H1 (cell line): ENCODE measurements around the gene NRXN2. TPM values are rescaled to one million over a fixed set of nuclear protein-coding genes. Genes with fewer than 3 reads are reported as not detected.
A peak's percentile ranks its signal among the peaks of the same experiment; 100 is the strongest.

ENCODE experiments used
- CTCF ChIA-PET: fragments of 300-600 bp; sonication (Branson Sonifier 250); formaldehyde crosslinking; loops from one replicate; lab custom pipeline; 2021; ENCODE audit not compliant: partially characterized antibody; lab: Charles Lee
- POLR2A ChIA-PET: fragments of 300-600 bp; sonication (Branson Sonifier 250); formaldehyde crosslinking; loops from one replicate; lab custom pipeline; 2021; ENCODE audit warnings: inconsistent platforms; ENCODE audit not compliant: partially characterized antibody; lab: Charles Lee
- DNase-seq, 2 experiments: peaks; one replicate each; pipeline versions ENCODE4 v3.0.0 to v3.0.0-alpha.2; 2010 to 2022; ENCODE audit warnings: low spot score in 2 of 2, low read depth in 1 of 2, mixed read lengths in 1 of 2
- FAIRE-seq: peaks from 2 replicates; lab custom pipeline; 2011; peaks lifted over from hg19 to GRCh38; lab: Jason Lieb, UNC
- H2AFZ ChIP-seq: 2 replicates; pipeline ENCODE4 v1.8.1; 2012; ENCODE audit warnings: low read length, inconsistent platforms
- H2AK5ac ChIP-seq: 2 replicates; pipeline ENCODE4 v1.6.1; 2013; ENCODE audit warnings: low read depth, low read length
- H2BK120ac ChIP-seq: replicated peaks from 2 replicates; pipeline ENCODE3; 2013; ENCODE audit warnings: low read depth, low read length, inconsistent platforms
- H2BK12ac ChIP-seq: 2 replicates; pipeline ENCODE4 v1.6.1; 2013; ENCODE audit warnings: low read depth, low read length
- H2BK15ac ChIP-seq: 2 replicates; pipeline ENCODE4 v1.6.1; 2013; ENCODE audit warnings: low read length
- H2BK20ac ChIP-seq: 2 replicates; pipeline ENCODE4 v1.6.1; 2013; ENCODE audit warnings: low read length
- H2BK5ac ChIP-seq: 2 replicates; pipeline ENCODE4 v1.6.1; 2013; ENCODE audit warnings: low read depth, low read length
- H3K14ac ChIP-seq: 2 replicates; pipeline ENCODE4 v1.6.1; 2013; ENCODE audit warnings: inconsistent platforms; ENCODE audit not compliant: insufficient read length
- H3K18ac ChIP-seq: 2 replicates; pipeline ENCODE4 v1.6.1; 2013; ENCODE audit warnings: low read length; ENCODE audit errors: extremely low read depth
- H3K23ac ChIP-seq: 2 replicates; pipeline ENCODE4 v1.6.1; 2013; ENCODE audit warnings: inconsistent platforms; ENCODE audit not compliant: insufficient read length
- H3K23me2 ChIP-seq: 2 replicates; pipeline ENCODE4 v1.6.1; 2013; ENCODE audit warnings: low read depth, low read length
- H3K27ac ChIP-seq: 2 replicates; pipeline ENCODE4 v1.6.1; 2011; ENCODE audit warnings: low read depth, low read length, inconsistent platforms
- H3K27me3 ChIP-seq, 4 experiments: replicated peaks in 1 of 4; 1 replicate in 1 of 4; 2 replicates in 3 of 4; pipeline versions ENCODE4 v1.6.1 to v1.8.1; 2011 to 2013; ENCODE audit warnings: low read length in 3 of 4, mild to moderate bottlenecking in 3 of 4, inconsistent platforms in 2 of 4, mixed read lengths in 2 of 4, moderate library complexity in 1 of 4; ENCODE audit not compliant: control insufficient read depth in 3 of 4, insufficient read depth in 3 of 4; ENCODE audit errors: extremely low read depth in 1 of 4
- H3K36me3 ChIP-seq, 4 experiments: 2 replicates each; pipeline versions ENCODE4 v1.6.1 to v1.8.1; 2011 to 2013; ENCODE audit warnings: mild to moderate bottlenecking in 4 of 4, low read length in 3 of 4, moderate library complexity in 2 of 4, control low read depth in 1 of 4, inconsistent platforms in 1 of 4; ENCODE audit not compliant: insufficient read depth in 4 of 4, control insufficient read depth in 2 of 4
- H3K4ac ChIP-seq: replicated peaks from 2 replicates; pipeline ENCODE3; 2013; ENCODE audit warnings: low read length, low read depth, mixed read lengths, inconsistent platforms; ENCODE audit not compliant: insufficient read length
- H3K4me1 ChIP-seq, 4 experiments: replicated peaks in 1 of 4; 1 replicate in 1 of 4; 2 replicates in 3 of 4; pipeline versions ENCODE4 v1.6.1 to v1.8.1; 2011 to 2013; ENCODE audit warnings: low read length in 3 of 4, inconsistent platforms in 2 of 4, mixed read lengths in 1 of 4; ENCODE audit not compliant: insufficient read depth in 4 of 4, control insufficient read depth in 3 of 4
- H3K4me2 ChIP-seq, 2 experiments: 2 replicates each; pipeline versions ENCODE4 v1.6.1 to v1.8.1; 2011 to 2013; ENCODE audit warnings: low read depth in 2 of 2, low read length in 2 of 2, control low read depth in 1 of 2, inconsistent platforms in 1 of 2, mild to moderate bottlenecking in 1 of 2; ENCODE audit not compliant: insufficient read depth in 1 of 2
- H3K4me3 ChIP-seq, 4 experiments: fragments of 200-600, 300-600 bp in 1 of 4; sonication (generic), shearing (Covaris generic), sonication (Bioruptor Twin) in 1 of 4; 2 replicates each; pipeline versions ENCODE4 v1.5.1 to v1.8.1; 2011 to 2016; ENCODE audit warnings: low read length in 4 of 4, low read depth in 3 of 4, control low read depth in 2 of 4, inconsistent platforms in 2 of 4, mild to moderate bottlenecking in 2 of 4, mixed read lengths in 1 of 4, moderate library complexity in 1 of 4; ENCODE audit not compliant: insufficient read depth in 2 of 4; ENCODE audit errors: extremely low read depth in 1 of 4
- H3K56ac ChIP-seq: replicated peaks from 2 replicates; pipeline ENCODE3; 2013; ENCODE audit warnings: low read depth, mild to moderate bottlenecking, mixed read lengths, low read length, inconsistent platforms; ENCODE audit not compliant: insufficient read length
- H3K79me1 ChIP-seq: 2 replicates; pipeline ENCODE4 v1.6.1; 2013; ENCODE audit warnings: low read depth, low read length, control low read depth
- H3K79me2 ChIP-seq, 2 experiments: 2 replicates each; pipeline versions ENCODE4 v1.6.1 to v1.8.1; 2012 to 2013; ENCODE audit warnings: low read length in 2 of 2, mild to moderate bottlenecking in 2 of 2, inconsistent platforms in 1 of 2; ENCODE audit not compliant: insufficient read depth in 2 of 2, control insufficient read depth in 1 of 2
- H3K9ac ChIP-seq, 4 experiments: replicated peaks in 1 of 4; 1 replicate in 1 of 4; 2 replicates in 3 of 4; pipeline versions ENCODE4 v1.6.1 to v1.8.1; 2011 to 2013; ENCODE audit warnings: low read depth in 3 of 4, low read length in 3 of 4, control low read depth in 2 of 4, mild to moderate bottlenecking in 2 of 4, moderate library complexity in 2 of 4, inconsistent platforms in 1 of 4; ENCODE audit errors: extremely low read depth in 1 of 4
- H3K9me3 ChIP-seq, 2 experiments: 2 replicates each; pipeline versions ENCODE4 v1.6.1 to v1.8.1; 2012 to 2013; ENCODE audit warnings: mild to moderate bottlenecking in 2 of 2, moderate library complexity in 2 of 2, control low read depth in 1 of 2, inconsistent platforms in 1 of 2, low read depth in 1 of 2, low read length in 1 of 2, mixed read lengths in 1 of 2; ENCODE audit not compliant: insufficient read depth in 2 of 2
- H4K20me1 ChIP-seq, 2 experiments: replicated peaks in 1 of 2; 2 replicates each; pipeline versions ENCODE3 to v1.8.1; 2011 to 2013; ENCODE audit warnings: inconsistent platforms in 2 of 2, low read length in 2 of 2, mild to moderate bottlenecking in 1 of 2; ENCODE audit not compliant: insufficient read depth in 2 of 2, control insufficient read depth in 1 of 2
- H4K5ac ChIP-seq: 2 replicates; pipeline ENCODE4 v1.6.1; 2013; ENCODE audit warnings: low read length, low read depth, mixed read lengths, inconsistent platforms; ENCODE audit not compliant: insufficient read length
- H4K8ac ChIP-seq: 2 replicates; pipeline ENCODE4 v1.8.0; 2013; ENCODE audit warnings: mild to moderate bottlenecking, moderate library complexity, low read length, inconsistent platforms; ENCODE audit not compliant: insufficient read depth; ENCODE audit errors: extremely low read depth
- H4K91ac ChIP-seq: replicated peaks from 2 replicates; pipeline ENCODE3; 2013; ENCODE audit warnings: low read length, mixed read lengths, inconsistent platforms; ENCODE audit not compliant: insufficient read length
- KDM4A ChIP-seq: IDR thresholded peaks from one replicate; pipeline ENCODE4 v1.7.1; 2012; ENCODE audit warnings: low read depth, mild to moderate bottlenecking, moderate library complexity, low read length, inconsistent platforms; ENCODE audit not compliant: severe bottlenecking
- TAF1 ChIP-seq: IDR thresholded peaks from 2 replicates; pipeline ENCODE4 v1.6.1; 2011; ENCODE audit warnings: mild to moderate bottlenecking, low read depth, low read length
- WGBS, 2 experiments: shearing (Covaris generic) in 1 of 2; methylation state at CpG; one replicate each; pipeline versions ENCODE4 v1.1.6 to v1.1.7; 2013 to 2015; ENCODE audit warnings: low lambda C conversion rate in 2 of 2, mixed read lengths in 2 of 2, inconsistent platforms in 1 of 2, low coverage in 1 of 2, missing lambda C conversion rate in 1 of 2; ENCODE audit not compliant: insufficient replicate concordance in 2 of 2, insufficient coverage in 1 of 2, insufficient read length in 1 of 2; ENCODE audit errors: extremely low coverage in 1 of 2, missing lambda C conversion rate in 1 of 2; 5-methylcytosine and 5-hydroxymethylcytosine counted together
- polyA plus RNA-seq, 7 experiments: library from polyadenylated mRNA; depleted of rRNA in 3 of 7; stranded (reverse) in 5 of 7; unstranded in 2 of 7; fragments of >200 nt in 5 of 7; fragments of 200-250 nt in 2 of 7; gene quantifications; 1 replicate in 5 of 7; 2 replicates in 1 of 7; 4 replicates in 1 of 7; pipeline versions ENCODE4 v1.2.1 to v1.2.3, GENCODE V29; 2011 to 2013; ENCODE audit warnings: missing spikeins in 2 of 7, mixed read lengths in 2 of 7
- total RNA-seq: library from RNA; stranded (reverse); fragmentation: NEBNext Ultra II Directional; extraction: Animal tissue kit (Norgen Biotek cat#: 25700); gene quantifications from 2 replicates; pipeline ENCODE4 v1.2.1, GENCODE V29; 2021

Gene NRXN2
- total and polyA plus RNA-seq, 2 of the 8 experiments (the other 6 are each of a cell fraction or from before 2014, with no cell fraction given), result 1.3 to 11.5 TPM

- WGBS, 2 experiments, result 66% methylated on average over 19 of the region's 19 CpGs; no CpG with 5 or more reads in 1 of the 2 experiments
- Histone ChIP-seq H2BK12ac (0 out of 2 replicates have a peak overlapping the region, but pooled peaks have one; percentile 14), H3K4me2 (peak overlapping the region; percentile 34 to 84; a peak in 2 of 4 replicates), H3K27me3 (no peaks in the 10 kb centered on the region), H2BK5ac (no peak overlapping the region), H2BK20ac (no peak overlapping the region), H3K9ac (no peak overlapping the region), H3K56ac (no peak overlapping the region), H3K27ac (no peak overlapping the region), H4K8ac (no peak overlapping the region), H4K20me1 (no peaks in the 10 kb centered on the region), H2AFZ (no peak overlapping the region), H2AK5ac (no peak overlapping the region), H3K36me3 (no peaks in the 10 kb centered on the region), H3K4me1 (peaks cover 0 to 4% (median 0%) of the 10 kb centered on the region in 4 experiments; a peak in 1 of 7 replicates), H2BK15ac (no peak overlapping the region), H3K14ac (no peak overlapping the region), H4K5ac (no peak overlapping the region), H2BK120ac (no peak overlapping the region), H3K79me1 (no peaks in the 10 kb centered on the region), H4K91ac (no peak overlapping the region), H3K4ac (no peak overlapping the region), H3K23me2 (peaks cover 2% of the 10 kb centered on the region; the same call in 1 of the 2 replicates), H3K23ac (no peak overlapping the region), H3K4me3 (peak overlapping the region in 3 of 4 experiments; percentile 78 to 83 (median 82); a peak in 5 of 8 replicates), H3K18ac (peak overlapping the region; percentile 32; the same call in 1 of the 2 replicates), H3K9me3 (no peaks in the 10 kb centered on the region), H3K79me2 (no peaks in the 10 kb centered on the region)
- no peak for FAIRE-seq
- TF ChIP-seq KDM4A (no peak), TAF1 (0 out of 2 replicates have a peak, but pooled peaks have one; percentile 35)
- POLR2A ChIA-PET, result interaction anchor here (1.0 kb wide), 1 partner anchor 10 kb away, joined by 3 read pairs; no protein-coding TSS in a partner anchor
- no peak for DNase-seq
- CTCF ChIA-PET, result interaction anchor here (0.7 to 10.0 kb wide), 42 partner anchors 9 to 686 kb away, joined by 3 to 101 read pairs (median 5); partner anchors contain the start of gene RASGRP2
Observed at GRCh38 chr11:64687643-64688533, 35.1 kb downstream of the NRXN2 start.
